Measurements from ENCODE around the gene CPT1A. TPM values are rescaled to one million over a fixed set of nuclear protein-coding genes. Genes with fewer than 3 reads are reported as not detected.

Gene CPT1A
- total RNA-seq, 2 experiments from 2014 or later, result 17.5 TPM

DNA sequence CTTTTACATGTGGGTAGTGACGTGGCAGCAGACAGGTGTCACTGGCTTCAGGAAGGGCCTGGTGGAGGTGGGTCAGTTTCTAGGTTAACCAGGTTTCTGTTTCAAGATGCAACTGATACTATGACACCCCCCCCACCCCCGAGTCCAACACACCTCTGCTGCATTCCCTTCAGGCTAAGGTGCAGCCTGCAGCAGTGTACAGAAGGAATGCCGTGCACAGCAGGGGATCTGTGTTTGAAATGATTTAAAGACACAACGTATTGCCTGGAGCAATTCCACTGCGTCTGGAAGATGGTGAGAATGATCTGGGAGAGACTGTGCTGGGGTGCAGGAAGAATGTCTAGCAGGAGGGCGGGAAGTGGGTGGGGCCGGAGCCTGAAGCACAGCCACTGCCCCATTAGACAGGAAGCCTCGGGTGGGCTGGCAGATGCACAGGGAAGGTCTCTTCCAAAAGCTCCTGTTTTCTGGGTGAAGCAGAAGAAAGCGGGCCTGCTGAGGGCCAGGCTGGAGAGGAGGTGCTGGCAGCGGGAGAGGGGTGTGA lies 78.5 kb downstream of the CPT1A start:
- Mint-ChIP-seq H3K4me1 (ENCODE audit: low read depth) (no peaks in the 10 kb centered on the region), H3K4me3 (no peak overlapping the region), H3K27ac (no peak overlapping the region), H3K9me3 (no peaks in the 10 kb centered on the region), H3K27me3 (no peaks in the 10 kb centered on the region), H3K36me3 (ENCODE audit: low read depth) (peaks cover 5% of the 10 kb centered on the region)
- ChIA-PET CTCF (no interaction called here), POLR2A (no interaction called here)
- ATAC-seq (no peak), DNase-seq (no peak)
- no peak for TF ChIP-seq CTCF (IDR thresholded peaks at IDR 0.05)
- intact Hi-C loops (cut with micrococcal nuclease), result no loop called here

- POLR2A ChIA-PET, result no interaction called here
- Mint-ChIP-seq H3K9me3 (no peaks in the 10 kb centered on the region), H3K27ac (no peak overlapping the region), H3K4me1 (ENCODE audit: low read depth) (no peaks in the 10 kb centered on the region), H3K36me3 (ENCODE audit: low read depth) (peaks cover 3% of the 10 kb centered on the region), H3K4me3 (no peak overlapping the region), H3K27me3 (no peaks in the 10 kb centered on the region)
- ATAC-seq (no peak), DNase-seq (no peak)
- no peak for TF ChIP-seq CTCF (IDR thresholded peaks at IDR 0.05)
- intact Hi-C loops (cut with micrococcal nuclease), result no loop called here
- CTCF ChIA-PET, result no interaction called here
Observed at GRCh38 chr11:68762481-68762880, 79.2 kb downstream of the CPT1A start.

DNA sequence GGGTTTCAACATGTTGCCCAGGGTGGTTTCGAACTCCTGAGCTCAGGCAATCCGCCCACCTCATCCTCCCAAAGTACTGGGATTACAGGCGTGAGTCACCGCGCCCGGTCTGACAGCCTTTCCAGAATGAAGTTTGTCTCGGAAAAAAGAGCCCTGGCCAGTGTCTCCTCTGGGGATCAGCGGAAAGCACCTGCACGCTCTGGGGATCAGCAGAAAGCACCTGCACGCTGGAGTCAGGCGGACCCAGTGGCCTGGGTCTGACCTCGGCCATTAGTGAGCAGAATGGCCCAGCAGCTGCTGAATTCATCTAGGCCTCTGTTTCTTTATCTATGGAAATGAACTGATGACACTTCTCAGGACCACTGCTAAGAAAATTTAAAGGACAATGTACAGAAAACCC lies 79.9 kb downstream of the CPT1A start:
- intact Hi-C loops (cut with micrococcal nuclease), result no loop called here
- H3K27ac Mint-ChIP-seq, result no peak overlapping the region
- no peaks in the 10 kb centered on the region for H3K9me3 Mint-ChIP-seq
- no peak for TF ChIP-seq CTCF (IDR thresholded peaks at IDR 0.05)
- no peaks in the 10 kb centered on the region for H3K4me1 Mint-ChIP-seq (ENCODE audit: low read depth)
- peaks cover 5% of the 10 kb centered on the region for H3K36me3 Mint-ChIP-seq (ENCODE audit: low read depth)
- ATAC-seq, result no peak
- DNase-seq, result no peak
- ChIA-PET POLR2A (no interaction called here), CTCF (no interaction called here)
- H3K4me3 Mint-ChIP-seq, result no peak overlapping the region
- no peaks in the 10 kb centered on the region for H3K27me3 Mint-ChIP-seq

- intact Hi-C loops (cut with micrococcal nuclease), result no loop called here
Observed at GRCh38 chr11:68759991-68760390, 81.7 kb downstream of the CPT1A start.

GRCh38 chr11:68757711-68758110 lies 84.0 kb downstream of the CPT1A start:
- ChIA-PET CTCF (no interaction called here), POLR2A (no interaction called here)
- intact Hi-C loops (cut with micrococcal nuclease), result no loop called here
- H3K27me3 Mint-ChIP-seq, result no peaks in the 10 kb centered on the region
- ATAC-seq (no peak), DNase-seq (no peak)
- no peak overlapping the region for H3K27ac Mint-ChIP-seq
- no peaks in the 10 kb centered on the region for H3K4me1 Mint-ChIP-seq (ENCODE audit: low read depth)
- H3K9me3 Mint-ChIP-seq, result no peaks in the 10 kb centered on the region
- peaks cover 5% of the 10 kb centered on the region for H3K36me3 Mint-ChIP-seq (ENCODE audit: low read depth)
- no peak overlapping the region for H3K4me3 Mint-ChIP-seq
- no peak for TF ChIP-seq CTCF (IDR thresholded peaks at IDR 0.05)

More at GRCh38 chr11:68759991-68760390, 81.7 kb downstream of the CPT1A start:
- POLR2A ChIA-PET, result interaction anchor here (0.7 kb wide), 1 partner anchor 115 kb away, joined by 3 read pairs; no protein-coding TSS in a partner anchor
- Mint-ChIP-seq H3K4me1 (ENCODE audit: low read depth) (no peaks in the 10 kb centered on the region), H3K36me3 (ENCODE audit: low read depth) (peaks cover 5% of the 10 kb centered on the region), H3K27me3 (no peaks in the 10 kb centered on the region), H3K4me3 (no peak overlapping the region), H3K9me3 (no peaks in the 10 kb centered on the region), H3K27ac (no peak overlapping the region)
- TF ChIP-seq CTCF (IDR thresholded peaks at IDR 0.05), result no peak
- CTCF ChIA-PET, result no interaction called here
- DNase-seq (no peak), ATAC-seq (no peak)
